Effector CD8-positive, alpha-beta T cell (primary cell): ENCODE data around the gene KLK8.

Experiments
- DNase-seq: peaks from one replicate; lab custom pipeline; 2025; lab: John Stamatoyannopoulos, UW

KLK8 gene

GRCh38 chr19:50949861-50950260, 51.5 kb downstream of the KLK8 start:
- DNase-seq, result no peak

- no peak for DNase-seq
Observed at GRCh38 chr19:50947123-50947522, 54.3 kb downstream of the KLK8 start.
